GM12873 (cell line): Measurements from ENCODE around the gene DUSP18.

Experiments used
- TF ChIP-seq, protein P1 (sequence below): IDR thresholded peaks from 2 replicates; pipeline ENCODE4 v1.5.1; 2012; ENCODE audit warnings: low read depth, mild to moderate bottlenecking, moderate library complexity, low read length, control low read depth; ENCODE audit not compliant: insufficient read depth; ENCODE audit errors: missing control alignments

DUSP18 gene

DNA sequence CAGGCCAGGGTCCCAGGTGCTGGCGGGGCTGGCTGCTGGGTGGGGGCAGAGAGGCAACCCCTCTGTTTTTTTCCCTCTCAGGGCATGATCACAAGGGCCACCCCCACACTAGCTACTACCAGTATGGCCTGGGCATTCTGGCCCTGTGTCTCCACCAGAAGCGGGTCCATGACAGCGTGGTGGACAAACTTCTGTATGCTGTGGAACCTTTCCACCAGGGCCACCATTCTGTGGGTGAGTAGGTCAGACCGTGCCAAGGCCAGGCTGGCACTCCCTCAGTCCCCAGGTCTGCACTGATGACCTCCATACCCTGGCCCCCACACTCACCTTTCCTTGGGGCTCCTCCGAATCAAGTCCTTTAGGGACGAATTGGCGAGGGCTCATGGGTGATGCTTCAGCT is 53.4 kb downstream of the DUSP18 start:
- TF ChIP-seq, protein P1, sequence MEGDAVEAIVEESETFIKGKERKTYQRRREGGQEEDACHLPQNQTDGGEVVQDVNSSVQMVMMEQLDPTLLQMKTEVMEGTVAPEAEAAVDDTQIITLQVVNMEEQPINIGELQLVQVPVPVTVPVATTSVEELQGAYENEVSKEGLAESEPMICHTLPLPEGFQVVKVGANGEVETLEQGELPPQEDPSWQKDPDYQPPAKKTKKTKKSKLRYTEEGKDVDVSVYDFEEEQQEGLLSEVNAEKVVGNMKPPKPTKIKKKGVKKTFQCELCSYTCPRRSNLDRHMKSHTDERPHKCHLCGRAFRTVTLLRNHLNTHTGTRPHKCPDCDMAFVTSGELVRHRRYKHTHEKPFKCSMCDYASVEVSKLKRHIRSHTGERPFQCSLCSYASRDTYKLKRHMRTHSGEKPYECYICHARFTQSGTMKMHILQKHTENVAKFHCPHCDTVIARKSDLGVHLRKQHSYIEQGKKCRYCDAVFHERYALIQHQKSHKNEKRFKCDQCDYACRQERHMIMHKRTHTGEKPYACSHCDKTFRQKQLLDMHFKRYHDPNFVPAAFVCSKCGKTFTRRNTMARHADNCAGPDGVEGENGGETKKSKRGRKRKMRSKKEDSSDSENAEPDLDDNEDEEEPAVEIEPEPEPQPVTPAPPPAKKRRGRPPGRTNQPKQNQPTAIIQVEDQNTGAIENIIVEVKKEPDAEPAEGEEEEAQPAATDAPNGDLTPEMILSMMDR: no peak

DNA sequence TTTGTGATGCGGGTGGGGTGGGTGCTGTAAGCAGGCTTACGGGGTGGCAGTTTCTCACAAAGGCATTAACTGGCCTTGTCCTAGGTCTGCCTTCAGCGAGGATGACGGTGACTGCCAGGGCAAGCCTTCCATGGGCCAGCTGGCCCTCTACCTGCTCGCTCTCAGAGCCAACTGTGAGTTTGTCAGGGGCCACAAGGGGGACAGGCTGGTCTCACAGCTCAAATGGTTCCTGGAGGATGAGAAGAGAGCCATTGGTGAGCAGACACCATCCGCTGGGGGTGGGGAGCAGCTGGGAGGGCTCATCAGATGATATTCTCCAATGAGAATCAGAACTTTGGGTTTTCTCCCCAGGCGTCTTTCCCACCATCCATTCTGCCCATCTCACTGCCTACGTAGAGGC is 54.9 kb downstream of the DUSP18 start:
- TF ChIP-seq, protein P1: peak; percentile 13
